DOHH2 (cell line): ENCODE results near the gene TNRC6A.

ENCODE experiments used
- EZH2phosphoT487 ChIP-seq: fragments of 200-600 bp; sonication (generic); IDR thresholded peaks from 2 replicates; pipeline ENCODE4 v1.6.1; 2017; ENCODE audit warnings: borderline replicate concordance, mild to moderate bottlenecking, antibody characterized with exemption, low read length, moderate library complexity, mixed read lengths
- TF ChIP-seq, protein P1 (sequence below): fragments of 200-600 bp; sonication (generic); IDR thresholded peaks from one replicate; pipeline ENCODE4 v1.5.1; 2014; ENCODE audit warnings: antibody characterized with exemption, mild to moderate bottlenecking, low read depth, low read length; ENCODE audit not compliant: poor library complexity, severe bottlenecking

DNA sequence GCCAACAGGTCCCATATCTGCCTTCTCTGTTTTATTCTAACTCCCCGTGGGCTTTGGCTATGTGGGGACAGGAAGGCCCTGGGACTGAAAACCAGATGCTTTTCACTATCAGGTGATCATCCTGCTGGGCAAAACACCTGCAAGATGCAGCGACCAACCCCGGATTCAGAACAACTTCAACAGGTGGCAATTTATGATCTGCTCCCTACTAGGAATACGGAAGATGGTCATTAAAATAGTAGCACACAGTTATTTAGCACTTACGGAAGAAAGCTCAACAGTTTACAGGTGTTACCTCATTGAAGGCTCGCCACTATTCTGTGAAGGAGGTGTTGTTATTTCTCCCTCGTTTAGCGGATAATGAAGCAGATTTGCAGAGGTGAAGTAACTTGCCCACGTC is 108.5 kb downstream of the TNRC6A start:
- TF ChIP-seq, protein P1, sequence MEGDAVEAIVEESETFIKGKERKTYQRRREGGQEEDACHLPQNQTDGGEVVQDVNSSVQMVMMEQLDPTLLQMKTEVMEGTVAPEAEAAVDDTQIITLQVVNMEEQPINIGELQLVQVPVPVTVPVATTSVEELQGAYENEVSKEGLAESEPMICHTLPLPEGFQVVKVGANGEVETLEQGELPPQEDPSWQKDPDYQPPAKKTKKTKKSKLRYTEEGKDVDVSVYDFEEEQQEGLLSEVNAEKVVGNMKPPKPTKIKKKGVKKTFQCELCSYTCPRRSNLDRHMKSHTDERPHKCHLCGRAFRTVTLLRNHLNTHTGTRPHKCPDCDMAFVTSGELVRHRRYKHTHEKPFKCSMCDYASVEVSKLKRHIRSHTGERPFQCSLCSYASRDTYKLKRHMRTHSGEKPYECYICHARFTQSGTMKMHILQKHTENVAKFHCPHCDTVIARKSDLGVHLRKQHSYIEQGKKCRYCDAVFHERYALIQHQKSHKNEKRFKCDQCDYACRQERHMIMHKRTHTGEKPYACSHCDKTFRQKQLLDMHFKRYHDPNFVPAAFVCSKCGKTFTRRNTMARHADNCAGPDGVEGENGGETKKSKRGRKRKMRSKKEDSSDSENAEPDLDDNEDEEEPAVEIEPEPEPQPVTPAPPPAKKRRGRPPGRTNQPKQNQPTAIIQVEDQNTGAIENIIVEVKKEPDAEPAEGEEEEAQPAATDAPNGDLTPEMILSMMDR, result no peak
- TF ChIP-seq EZH2phosphoT487, result no peak
